K562 (cell line): ENCODE measurements around the gene C16orf95.

Source experiments
- ARID4B ChIP-seq: sonication (generic); formaldehyde crosslinking; IDR thresholded peaks from 2 replicates; pipeline ENCODE4 v1.8.0; 2022; ENCODE audit warnings: mild to moderate bottlenecking, missing genetic modification reagents
- BDP1 ChIP-seq: IDR thresholded peaks from 3 replicates; pipeline ENCODE4 v1.6.1; 2011; ENCODE audit not compliant: insufficient read length, insufficient read depth
- CHD4 ChIP-seq: fragments of 200-600 bp; sonication (generic); IDR thresholded peaks from 3 replicates; pipeline ENCODE4 v1.6.1; 2012; ENCODE audit warnings: low read depth, mild to moderate bottlenecking, mixed read lengths, low read length, inconsistent platforms; ENCODE audit not compliant: insufficient read depth, insufficient replicate concordance, poor library complexity, severe bottlenecking
- CTCF ChIP-seq, 3 experiments: IDR thresholded peaks in 2 of 3; conservative IDR thresholded peaks in 1 of 3; 2 replicates each; pipeline ENCODE4 v1.5.1; 2011 to 2012; ENCODE audit warnings: low read length in 3 of 3, mild to moderate bottlenecking in 3 of 3, control low read depth in 2 of 3, improper control_type of control experiment in 1 of 3, inconsistent platforms in 1 of 3, low read depth in 1 of 3, mixed read lengths in 1 of 3, moderate library complexity in 1 of 3; ENCODE audit not compliant: insufficient read depth in 2 of 3
- E2F5 ChIP-seq: sonication (generic); formaldehyde crosslinking; IDR thresholded peaks from 2 replicates; pipeline ENCODE4 v1.8.0; 2022; ENCODE audit warnings: mild to moderate bottlenecking, missing genetic modification reagents
- JUND ChIP-seq, 2 experiments: IDR thresholded peaks; 2 replicates in 1 of 2; 3 replicates in 1 of 2; pipeline ENCODE4 v1.6.1; 2011; ENCODE audit warnings: borderline replicate concordance in 2 of 2, low read depth in 2 of 2, low read length in 2 of 2, improper control_type of control experiment in 1 of 2, missing biosample characterization in 1 of 2, missing genetic modification characterization in 1 of 2, missing genetic modification reagents in 1 of 2
- NFE2L1 ChIP-seq: fragments of 450-650 bp; IDR thresholded peaks from 2 replicates; pipeline ENCODE4 v1.6.1; 2016; ENCODE audit warnings: missing genetic modification characterization, low read depth, mild to moderate bottlenecking, missing compliant biosample characterization, moderate library complexity, borderline replicate concordance
- NFYB ChIP-seq: IDR thresholded peaks from 2 replicates; pipeline ENCODE4 v1.6.1; 2011; ENCODE audit warnings: mild to moderate bottlenecking, moderate library complexity; ENCODE audit not compliant: insufficient read length; ENCODE audit errors: extremely low read depth
- NR2F6 ChIP-seq: fragments of 450-650 bp; formaldehyde crosslinking; IDR thresholded peaks from 2 replicates; pipeline ENCODE4 v1.4.0; 2020; ENCODE audit warnings: mild to moderate bottlenecking
- NRF1 ChIP-seq, 2 experiments: fragments of 450-650 bp; IDR thresholded peaks in 1 of 2; conservative IDR thresholded peaks in 1 of 2; 2 replicates each; pipeline ENCODE4 v1.6.1; 2014; ENCODE audit warnings: mild to moderate bottlenecking in 2 of 2
- POLR2A ChIP-seq: fragments of 450-650 bp; conservative IDR thresholded peaks from 2 replicates; pipeline ENCODE4 v1.6.1; 2016

GRCh38 chr16:87316450-87316922, 706 bp downstream of the C16orf95 start:
- no peak for TF ChIP-seq POLR2A
- no peak for TF ChIP-seq BDP1
- no peak for TF ChIP-seq NR2F6 (CRISPR knock-in tag)
- no peak for TF ChIP-seq NRF1 (conservative IDR thresholded peaks at IDR 0.05 in 1 of 2, IDR thresholded peaks at IDR 0.05 in 1 of 2)
- TF ChIP-seq CHD4: no peak
- no peak for TF ChIP-seq NFYB
- TF ChIP-seq E2F5 (CRISPR knock-in tag): no peak
- no peak for TF ChIP-seq CTCF (IDR thresholded peaks at IDR 0.05 in 2 of 3, conservative IDR thresholded peaks at IDR 0.05 in 1 of 3; ENCODE audit: insufficient read depth in 2 of 3, low read depth in 1 of 3, low read length in 3 of 3)
- no peak for TF ChIP-seq NFE2L1 (tag)
- no peak for TF ChIP-seq JUND (IDR thresholded peaks at IDR 0.05; ENCODE audit: borderline replicate concordance, low read depth, low read length)
- TF ChIP-seq JUND (tag; IDR thresholded peaks at IDR 0.05; ENCODE audit: borderline replicate concordance, low read depth, low read length): no peak
- no peak for TF ChIP-seq ARID4B (CRISPR knock-in tag)
